ENCODE measurements around the gene RDH16. TPM values are rescaled to one million over a fixed set of nuclear protein-coding genes. Genes with fewer than 3 reads are reported as not detected.
"Not testable (repeated sequence)": the region's sequence is repeated elsewhere in the genome, so short reads cannot be mapped to it uniquely, and the experiment has no call there.

The RDH16 gene
- total RNA-seq, 2 donors from 2014 or later = 0.40 to 0.81 TPM

- Mint-ChIP-seq H3K27ac (no peak overlapping the region), H3K27me3 (peaks cover 9% of the 10 kb centered on the region), H3K4me1 (peaks cover 2% of the 10 kb centered on the region), H3K36me3 (ENCODE audit: low read depth) (peaks cover 2% of the 10 kb centered on the region), H3K4me3 (no peak overlapping the region)
- H3K9me3 ChIP-seq (ENCODE audit: control insufficient read depth, low read length, poor library complexity, severe bottlenecking) = no peaks in the 10 kb centered on the region
- no peak for ATAC-seq
- DNase-seq = no peak
Observed at GRCh38 chr12:56955631-56956256, 1.7 kb downstream of the RDH16 start.

- Mint-ChIP-seq H3K36me3 (ENCODE audit: low read depth) (peaks cover 3% of the 10 kb centered on the region), H3K4me1 (peaks cover 2% of the 10 kb centered on the region), H3K27me3 (peaks cover 9% of the 10 kb centered on the region), H3K27ac (no peak overlapping the region), H3K4me3 (no peak overlapping the region)
- DNase-seq (no peak), ATAC-seq (no peak)
- H3K9me3 ChIP-seq (ENCODE audit: control insufficient read depth, low read length, poor library complexity, severe bottlenecking) = no peaks in the 10 kb centered on the region
Observed at GRCh38 chr12:56954958-56955355, 2.5 kb downstream of the RDH16 start.

GRCh38 chr12:56954057-56954957 is 3.1 kb downstream of the RDH16 start:
- no peak for ATAC-seq
- DNase-seq = no peak
- Mint-ChIP-seq H3K4me1 (peaks cover 2% of the 10 kb centered on the region), H3K4me3 (no peak overlapping the region), H3K27ac (no peak overlapping the region), H3K36me3 (ENCODE audit: low read depth) (peaks cover 3% of the 10 kb centered on the region), H3K27me3 (peaks cover 9% of the 10 kb centered on the region)
- H3K9me3 ChIP-seq (ENCODE audit: control insufficient read depth, low read length, poor library complexity, severe bottlenecking) = no peaks in the 10 kb centered on the region

GRCh38 chr12:56953314-56953713 is 4.1 kb downstream of the RDH16 start:
- Mint-ChIP-seq H3K4me1 (peaks cover 2% of the 10 kb centered on the region), H3K4me3 (no peak overlapping the region), H3K27me3 (peaks cover 16% of the 10 kb centered on the region), H3K27ac (no peak overlapping the region), H3K36me3 (ENCODE audit: low read depth) (peaks cover 3% of the 10 kb centered on the region)
- DNase-seq (no peak), ATAC-seq (no peak)
- H3K9me3 ChIP-seq (ENCODE audit: control insufficient read depth, low read length, poor library complexity, severe bottlenecking) = no peaks in the 10 kb centered on the region

- H3K9me3 ChIP-seq (ENCODE audit: control insufficient read depth, low read length, poor library complexity, severe bottlenecking) = no peaks in the 10 kb centered on the region
- no peak overlapping the region for H3K4me3 Mint-ChIP-seq
- peaks cover 2% of the 10 kb centered on the region for H3K4me1 Mint-ChIP-seq
- peaks cover 3% of the 10 kb centered on the region for H3K36me3 Mint-ChIP-seq (ENCODE audit: low read depth)
- ATAC-seq (no peak), DNase-seq (no peak)
- no peak overlapping the region for H3K27ac Mint-ChIP-seq
- peaks cover 22% of the 10 kb centered on the region for H3K27me3 Mint-ChIP-seq
Observed at GRCh38 chr12:56951582-56952339, 5.6 kb downstream of the RDH16 start.

GRCh38 chr12:56948881-56949280 is 8.5 kb downstream of the RDH16 start:
- peaks cover 22% of the 10 kb centered on the region for H3K27me3 Mint-ChIP-seq
- peaks cover 5% of the 10 kb centered on the region for H3K36me3 Mint-ChIP-seq (ENCODE audit: low read depth)
- ATAC-seq (no peak), DNase-seq (no peak)
- no peaks in the 10 kb centered on the region for H3K9me3 ChIP-seq (ENCODE audit: control insufficient read depth, low read length, poor library complexity, severe bottlenecking)
- H3K4me1 Mint-ChIP-seq = no peaks in the 10 kb centered on the region
- H3K4me3 Mint-ChIP-seq = no peak overlapping the region
- no peak overlapping the region for H3K27ac Mint-ChIP-seq

GRCh38 chr12:56948457-56948777 is 9.0 kb downstream of the RDH16 start:
- Mint-ChIP-seq H3K36me3 (ENCODE audit: low read depth) (peaks cover 5% of the 10 kb centered on the region), H3K4me3 (no peak overlapping the region), H3K4me1 (no peaks in the 10 kb centered on the region), H3K27ac (no peak overlapping the region), H3K27me3 (peaks cover 21% of the 10 kb centered on the region)
- DNase-seq (no peak), ATAC-seq (no peak)
- no peaks in the 10 kb centered on the region for H3K9me3 ChIP-seq (ENCODE audit: control insufficient read depth, low read length, poor library complexity, severe bottlenecking)

GRCh38 chr12:56947633-56948456 is 9.6 kb downstream of the RDH16 start:
- no peak overlapping the region for H3K27ac Mint-ChIP-seq
- DNase-seq (no peak), ATAC-seq (no peak)
- H3K4me3 Mint-ChIP-seq = no peak overlapping the region
- H3K4me1 Mint-ChIP-seq = no peaks in the 10 kb centered on the region
- H3K9me3 ChIP-seq (ENCODE audit: control insufficient read depth, low read length, poor library complexity, severe bottlenecking) = no peaks in the 10 kb centered on the region
- H3K27me3 Mint-ChIP-seq = peaks cover 17% of the 10 kb centered on the region
- peaks cover 5% of the 10 kb centered on the region for H3K36me3 Mint-ChIP-seq (ENCODE audit: low read depth)

- DNase-seq (no peak), ATAC-seq (no peak)
- H3K4me3 Mint-ChIP-seq = no peak overlapping the region
- peaks cover 3% of the 10 kb centered on the region for H3K4me1 Mint-ChIP-seq
- H3K36me3 Mint-ChIP-seq (ENCODE audit: low read depth) = peaks cover 2% of the 10 kb centered on the region
- no peak overlapping the region for H3K27ac Mint-ChIP-seq
- H3K9me3 ChIP-seq (ENCODE audit: control insufficient read depth, low read length, poor library complexity, severe bottlenecking) = no peaks in the 10 kb centered on the region
- H3K27me3 Mint-ChIP-seq = peaks cover 31% of the 10 kb centered on the region
Observed at GRCh38 chr12:56943878-56944277, 13.5 kb downstream of the RDH16 start.

- not testable (repeated sequence) for H3K4me3 Mint-ChIP-seq; H3K36me3 Mint-ChIP-seq (ENCODE audit: low read depth); H3K27ac Mint-ChIP-seq; H3K4me1 Mint-ChIP-seq; DNase-seq; ATAC-seq; H3K9me3 ChIP-seq (ENCODE audit: control insufficient read depth, low read length, poor library complexity, severe bottlenecking)
- H3K27me3 Mint-ChIP-seq = peaks cover 26% of the 10 kb centered on the region
Observed at GRCh38 chr12:56943374-56943773, 14.0 kb downstream of the RDH16 start.

- Mint-ChIP-seq H3K27ac (no peak overlapping the region), H3K4me1 (peaks cover 3% of the 10 kb centered on the region), H3K4me3 (no peak overlapping the region), H3K36me3 (ENCODE audit: low read depth) (peaks cover 2% of the 10 kb centered on the region), H3K27me3 (peaks cover 37% of the 10 kb centered on the region)
- no peak for DNase-seq
- H3K9me3 ChIP-seq (ENCODE audit: control insufficient read depth, low read length, poor library complexity, severe bottlenecking) = no peaks in the 10 kb centered on the region
- no peak for ATAC-seq
Observed at GRCh38 chr12:56941299-56942017, 15.9 kb downstream of the RDH16 start.

GRCh38 chr12:56940942-56941298 is 16.5 kb downstream of the RDH16 start:
- DNase-seq; H3K4me1 Mint-ChIP-seq; H3K36me3 Mint-ChIP-seq (ENCODE audit: low read depth); ATAC-seq; H3K9me3 ChIP-seq (ENCODE audit: control insufficient read depth, low read length, poor library complexity, severe bottlenecking); H3K4me3 Mint-ChIP-seq; H3K27ac Mint-ChIP-seq: not testable (repeated sequence)
- H3K27me3 Mint-ChIP-seq = peaks cover 41% of the 10 kb centered on the region

All from T-helper 17 cell (primary cell).